HepG2 (cell line): ENCODE data around the gene LRRC10. TPM values are rescaled to one million over a fixed set of nuclear protein-coding genes. Genes with fewer than 3 reads are reported as not detected.

ENCODE experiments used
- ATAC-seq: fragments of 200-7000 bp; cut with Tn5 transposase; 3 replicates; pipeline ENCODE4 v1.9.1; 2020; ENCODE audit warnings: mild to moderate bottlenecking, moderate library complexity
- BruUV-seq: library from RNA; stranded (reverse); fragments of 400-500 nt; replicated peaks from 2 replicates; lab custom pipeline; 2021; lab: Mats Ljungman, UMichigan
- CTCF ChIA-PET: fragments of 300-600 bp; formaldehyde crosslinking; extraction: SDS; loops from one replicate; lab custom pipeline; 2021; ENCODE audit warnings: low total read pairs, inconsistent platforms, low intra/inter-chr PET ratio; lab: Yijun Ruan, JAX
- POLR2A ChIA-PET: fragments of 350-600 bp; sonication (Branson Sonifier 250); formaldehyde crosslinking; loops from one replicate; lab custom pipeline; 2020; ENCODE audit warnings: antibody characterized with exemption, inconsistent platforms; lab: Yijun Ruan, JAX
- DNase-seq: peaks from one replicate; pipeline ENCODE4 v3.0.0-alpha.2; 2015; ENCODE audit warnings: low spot score
- FAIRE-seq: peaks from 3 replicates; lab custom pipeline; 2011; peaks lifted over from hg19 to GRCh38; lab: Jason Lieb, UNC
- H2AFZ ChIP-seq: one replicate; pipeline ENCODE4 v1.6.1; 2011; ENCODE audit warnings: low read length, inconsistent platforms
- H3K27ac ChIP-seq: fragments of 300-600 bp; 3 replicates; pipeline ENCODE4 v1.8.0; 2011; ENCODE audit warnings: mixed run types, mild to moderate bottlenecking, mixed read lengths, low read length, inconsistent platforms; ENCODE audit not compliant: insufficient read depth; ENCODE audit errors: extremely low read length
- H3K27me3 ChIP-seq, 2 experiments: fragments of 200-600 bp in 1 of 2; 2 replicates in 1 of 2; 3 replicates in 1 of 2; pipeline versions ENCODE4 v1.6.0 to v1.8.0; 2011; ENCODE audit warnings: low read length in 2 of 2, mild to moderate bottlenecking in 2 of 2, moderate library complexity in 2 of 2, inconsistent platforms in 1 of 2; ENCODE audit not compliant: insufficient read depth in 2 of 2, control insufficient read depth in 1 of 2
- H3K36me3 ChIP-seq, 2 experiments: fragments of 200-600 bp in 1 of 2; replicated peaks in 1 of 2; 2 replicates in 1 of 2; 3 replicates in 1 of 2; pipeline versions ENCODE4 v1.5.1 to v1.8.0; 2011; ENCODE audit warnings: low read length in 2 of 2, inconsistent platforms in 1 of 2; ENCODE audit not compliant: insufficient read depth in 2 of 2, control insufficient read depth in 1 of 2
- H3K4me1 ChIP-seq: 2 replicates; pipeline ENCODE4 v1.5.1; 2012; ENCODE audit warnings: low read length, inconsistent platforms; ENCODE audit not compliant: insufficient read depth
- H3K4me2 ChIP-seq: 2 replicates; pipeline ENCODE4 v1.6.0; 2011; ENCODE audit warnings: low read depth, low read length, inconsistent platforms
- H3K4me3 ChIP-seq, 3 experiments: fragments of 200-600 bp in 1 of 3; sonication (generic), shearing (Covaris generic) in 1 of 3; replicated peaks in 1 of 3; 2 replicates each; pipeline ENCODE4 v1.5.1; 2011 to 2016; ENCODE audit warnings: low read length in 3 of 3, inconsistent platforms in 2 of 3, low read depth in 2 of 3, mild to moderate bottlenecking in 2 of 3, control low read depth in 1 of 3, mixed read lengths in 1 of 3; ENCODE audit not compliant: insufficient read depth in 1 of 3
- H3K79me2 ChIP-seq: one replicate; pipeline ENCODE4 v1.6.1; 2011; ENCODE audit warnings: low read length, inconsistent platforms; ENCODE audit not compliant: insufficient read depth
- H3K9ac ChIP-seq: 2 replicates; pipeline ENCODE4 v1.6.0; 2011; ENCODE audit warnings: mild to moderate bottlenecking, low read depth, low read length, inconsistent platforms; ENCODE audit not compliant: insufficient read depth
- H3K9me3 ChIP-seq: 2 replicates; pipeline ENCODE4 v1.5.1; 2012; ENCODE audit warnings: mild to moderate bottlenecking, low read length
- H4K20me1 ChIP-seq: 2 replicates; pipeline ENCODE4 v1.6.0; 2011; ENCODE audit warnings: inconsistent platforms, mild to moderate bottlenecking, low read length, moderate library complexity; ENCODE audit not compliant: insufficient read depth
- FIP1L1 ChIP-seq: fragments of 200-400 bp; formaldehyde crosslinking; IDR thresholded peaks from 2 replicates; pipeline ENCODE4 v1.6.1; 2018; ENCODE audit warnings: low read depth, mild to moderate bottlenecking, low read length, moderate library complexity, borderline replicate concordance; ENCODE audit not compliant: insufficient read depth
- GATAD1 ChIP-seq: IDR thresholded peaks from 2 replicates; pipeline ENCODE4 v1.6.1; 2016; ENCODE audit warnings: missing genetic modification reagents, missing compliant biosample characterization
- KDM2A ChIP-seq: sonication (generic); formaldehyde crosslinking; IDR thresholded peaks from 2 replicates; pipeline ENCODE4 v1.4.0; 2020; ENCODE audit warnings: low read depth, missing genetic modification reagents, borderline replicate concordance
- RFXAP ChIP-seq: sonication (generic); formaldehyde crosslinking; IDR thresholded peaks from 2 replicates; pipeline ENCODE4 v1.4.0; 2020; ENCODE audit warnings: missing genetic modification reagents, borderline replicate concordance
- RNF2 ChIP-seq: fragments of 450-650 bp; conservative IDR thresholded peaks from 2 replicates; pipeline ENCODE4 v1.6.1; 2016; ENCODE audit warnings: low read depth
- ZNF343 ChIP-seq: sonication (generic); formaldehyde crosslinking; IDR thresholded peaks from 2 replicates; pipeline ENCODE4 v1.4.0; 2020; ENCODE audit warnings: mild to moderate bottlenecking, missing genetic modification reagents
- WGBS: methylation state at CpG from one replicate; pipeline ENCODE4 v1.1.6; 2017; ENCODE audit warnings: low lambda C conversion rate; 5-methylcytosine and 5-hydroxymethylcytosine counted together
- in situ Hi-C: cut with HindIII; loops from 2 replicates; pipeline ENCODE4 v1.10.0; 2017; ENCODE audit warnings: low pct_unique_long_range_greater_than_20kb; ENCODE audit not compliant: extremely low pct_ligation_motif_present
- intact Hi-C: fragments of 100-400 bp; cut with micrococcal nuclease; formaldehyde crosslinking; loops from one replicate; pipeline ENCODE4 v1.10.0; 2022; ENCODE audit not compliant: unreplicated experiment
- polyA plus RNA-seq, 8 experiments: library from polyadenylated mRNA; depleted of rRNA in 3 of 8; stranded (reverse) in 7 of 8; unstranded in 1 of 8; fragments of >200 nt; fragmentation: Illumina TruSeq in 4 of 8; extraction: Trizol in 4 of 8; gene quantifications; 2 replicates each; pipeline versions ENCODE4 v1.2.1 to v1.2.3, GENCODE V29; 2011 to 2016; ENCODE audit warnings: low read depth in 4 of 8, missing spikeins in 1 of 8, mixed read lengths in 1 of 8; ENCODE audit not compliant: insufficient read depth in 1 of 8
- total RNA-seq, 5 experiments: library from RNA; depleted of rRNA; stranded (reverse); fragments of >200 nt; fragmentation: Illumina TruSeq; extraction: Trizol; gene quantifications; 2 replicates each; pipeline ENCODE4 v1.2.3, GENCODE V29; 2016; ENCODE audit warnings: low read depth in 1 of 5
- TF ChIP-seq, protein P1 (sequence below): sonication (generic); formaldehyde crosslinking; IDR thresholded peaks from 2 replicates; pipeline ENCODE4 v1.5.0; 2020; ENCODE audit warnings: mild to moderate bottlenecking, missing genetic modification reagents, borderline replicate concordance
- TF ChIP-seq, protein P2 (sequence below): sonication (generic); formaldehyde crosslinking; IDR thresholded peaks from 2 replicates; pipeline ENCODE4 v1.5.0; 2020; ENCODE audit warnings: mild to moderate bottlenecking, missing genetic modification reagents, borderline replicate concordance
- TF ChIP-seq, protein P3 (sequence below): sonication (generic); formaldehyde crosslinking; IDR thresholded peaks from 2 replicates; pipeline ENCODE4 v1.8.0; 2022; ENCODE audit warnings: mild to moderate bottlenecking, missing genetic modification reagents, moderate library complexity
- TF ChIP-seq, protein P4 (sequence below): sonication (generic); formaldehyde crosslinking; IDR thresholded peaks from 2 replicates; pipeline ENCODE4 v1.5.0; 2020; ENCODE audit warnings: missing genetic modification reagents

LRRC10 gene
- total and polyA plus RNA-seq, 2 of the 13 experiments (the other 11 are each of a cell fraction or from before 2014, with no cell fraction given) = not detected

DNA sequence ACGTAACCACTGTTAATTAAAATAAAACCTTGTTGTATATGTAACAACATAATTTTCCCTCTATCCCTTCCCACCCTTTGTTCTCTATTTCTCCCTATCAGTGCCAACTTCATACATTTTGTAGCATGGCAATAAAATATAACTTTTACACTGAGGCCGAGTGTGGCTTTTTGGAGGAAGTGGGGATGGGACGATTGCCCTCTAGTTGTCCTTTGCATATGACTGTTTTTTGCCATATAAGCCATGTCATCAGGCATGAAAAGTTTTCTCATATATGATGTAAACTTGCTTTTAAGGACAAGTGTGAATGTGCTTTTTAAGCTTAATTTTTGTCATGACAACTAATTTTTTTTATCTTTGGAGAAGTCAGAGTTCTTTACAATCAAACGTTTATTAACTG is 31.7 kb downstream of the LRRC10 start:
- Histone ChIP-seq H3K4me3 (no peak overlapping the region), H2AFZ (no peak overlapping the region), H4K20me1 (no peaks in the 10 kb centered on the region), H3K9ac (no peak overlapping the region), H3K4me1 (no peaks in the 10 kb centered on the region), H3K27me3 (no peaks in the 10 kb centered on the region), H3K79me2 (no peaks in the 10 kb centered on the region), H3K9me3 (no peaks in the 10 kb centered on the region), H3K27ac (no peak overlapping the region), H3K36me3 (peaks cover 5 to 14% of the 10 kb centered on the region in 2 experiments; a peak in 4 of 5 replicates)
- intact Hi-C loops = no loop called here
- no peak for FAIRE-seq
- POLR2A ChIA-PET = no interaction called here
- in situ Hi-C loops = loop anchor here (10.0 kb wide), 2 partner anchors 194 to 284 kb away; no protein-coding TSS in a partner anchor
- WGBS = 93% methylated on average over 4 of the region's 4 CpGs
- BruUV-seq = no TSS peak
- CTCF ChIA-PET = no interaction called here
- TF ChIP-seq GATAD1 (CRISPR knock-in tag) = no peak
- TF ChIP-seq, protein P1, sequence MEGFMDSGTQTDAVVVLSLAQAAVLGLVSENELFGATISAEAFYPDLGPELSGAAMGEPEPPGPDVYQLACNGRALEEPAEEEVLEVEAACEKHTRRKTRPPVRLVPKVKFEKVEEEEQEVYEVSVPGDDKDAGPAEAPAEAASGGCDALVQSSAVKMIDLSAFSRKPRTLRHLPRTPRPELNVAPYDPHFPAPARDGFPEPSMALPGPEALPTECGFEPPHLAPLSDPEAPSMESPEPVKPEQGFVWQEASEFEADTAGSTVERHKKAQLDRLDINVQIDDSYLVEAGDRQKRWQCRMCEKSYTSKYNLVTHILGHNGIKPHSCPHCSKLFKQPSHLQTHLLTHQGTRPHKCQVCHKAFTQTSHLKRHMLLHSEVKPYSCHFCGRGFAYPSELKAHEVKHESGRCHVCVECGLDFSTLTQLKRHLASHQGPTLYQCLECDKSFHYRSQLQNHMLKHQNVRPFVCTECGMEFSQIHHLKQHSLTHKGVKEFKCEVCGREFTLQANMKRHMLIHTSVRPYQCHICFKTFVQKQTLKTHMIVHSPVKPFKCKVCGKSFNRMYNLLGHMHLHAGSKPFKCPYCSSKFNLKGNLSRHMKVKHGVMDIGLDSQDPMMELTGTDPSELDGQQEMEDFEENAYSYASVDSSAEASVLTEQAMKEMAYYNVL (CRISPR knock-in tag) = no peak
- TF ChIP-seq, protein P2, sequence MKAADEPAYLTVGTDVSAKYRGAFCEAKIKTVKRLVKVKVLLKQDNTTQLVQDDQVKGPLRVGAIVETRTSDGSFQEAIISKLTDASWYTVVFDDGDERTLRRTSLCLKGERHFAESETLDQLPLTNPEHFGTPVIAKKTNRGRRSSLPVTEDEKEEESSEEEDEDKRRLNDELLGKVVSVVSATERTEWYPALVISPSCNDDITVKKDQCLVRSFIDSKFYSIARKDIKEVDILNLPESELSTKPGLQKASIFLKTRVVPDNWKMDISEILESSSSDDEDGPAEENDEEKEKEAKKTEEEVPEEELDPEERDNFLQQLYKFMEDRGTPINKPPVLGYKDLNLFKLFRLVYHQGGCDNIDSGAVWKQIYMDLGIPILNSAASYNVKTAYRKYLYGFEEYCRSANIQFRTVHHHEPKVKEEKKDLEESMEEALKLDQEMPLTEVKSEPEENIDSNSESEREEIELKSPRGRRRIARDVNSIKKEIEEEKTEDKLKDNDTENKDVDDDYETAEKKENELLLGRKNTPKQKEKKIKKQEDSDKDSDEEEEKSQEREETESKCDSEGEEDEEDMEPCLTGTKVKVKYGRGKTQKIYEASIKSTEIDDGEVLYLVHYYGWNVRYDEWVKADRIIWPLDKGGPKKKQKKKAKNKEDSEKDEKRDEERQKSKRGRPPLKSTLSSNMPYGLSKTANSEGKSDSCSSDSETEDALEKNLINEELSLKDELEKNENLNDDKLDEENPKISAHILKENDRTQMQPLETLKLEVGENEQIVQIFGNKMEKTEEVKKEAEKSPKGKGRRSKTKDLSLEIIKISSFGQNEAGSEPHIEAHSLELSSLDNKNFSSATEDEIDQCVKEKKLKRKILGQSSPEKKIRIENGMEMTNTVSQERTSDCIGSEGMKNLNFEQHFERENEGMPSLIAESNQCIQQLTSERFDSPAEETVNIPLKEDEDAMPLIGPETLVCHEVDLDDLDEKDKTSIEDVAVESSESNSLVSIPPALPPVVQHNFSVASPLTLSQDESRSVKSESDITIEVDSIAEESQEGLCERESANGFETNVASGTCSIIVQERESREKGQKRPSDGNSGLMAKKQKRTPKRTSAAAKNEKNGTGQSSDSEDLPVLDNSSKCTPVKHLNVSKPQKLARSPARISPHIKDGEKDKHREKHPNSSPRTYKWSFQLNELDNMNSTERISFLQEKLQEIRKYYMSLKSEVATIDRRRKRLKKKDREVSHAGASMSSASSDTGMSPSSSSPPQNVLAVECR = no peak
- no peak for TF ChIP-seq KDM2A (CRISPR knock-in tag)
- TF ChIP-seq ZNF343 (CRISPR knock-in tag) = no peak
- TF ChIP-seq RNF2 = no peak
- TF ChIP-seq FIP1L1 = no peak
- TF ChIP-seq, protein P3, sequence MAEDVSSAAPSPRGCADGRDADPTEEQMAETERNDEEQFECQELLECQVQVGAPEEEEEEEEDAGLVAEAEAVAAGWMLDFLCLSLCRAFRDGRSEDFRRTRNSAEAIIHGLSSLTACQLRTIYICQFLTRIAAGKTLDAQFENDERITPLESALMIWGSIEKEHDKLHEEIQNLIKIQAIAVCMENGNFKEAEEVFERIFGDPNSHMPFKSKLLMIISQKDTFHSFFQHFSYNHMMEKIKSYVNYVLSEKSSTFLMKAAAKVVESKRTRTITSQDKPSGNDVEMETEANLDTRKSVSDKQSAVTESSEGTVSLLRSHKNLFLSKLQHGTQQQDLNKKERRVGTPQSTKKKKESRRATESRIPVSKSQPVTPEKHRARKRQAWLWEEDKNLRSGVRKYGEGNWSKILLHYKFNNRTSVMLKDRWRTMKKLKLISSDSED = no peak
- no peak for TF ChIP-seq RFXAP (CRISPR knock-in tag)
- TF ChIP-seq, protein P4, sequence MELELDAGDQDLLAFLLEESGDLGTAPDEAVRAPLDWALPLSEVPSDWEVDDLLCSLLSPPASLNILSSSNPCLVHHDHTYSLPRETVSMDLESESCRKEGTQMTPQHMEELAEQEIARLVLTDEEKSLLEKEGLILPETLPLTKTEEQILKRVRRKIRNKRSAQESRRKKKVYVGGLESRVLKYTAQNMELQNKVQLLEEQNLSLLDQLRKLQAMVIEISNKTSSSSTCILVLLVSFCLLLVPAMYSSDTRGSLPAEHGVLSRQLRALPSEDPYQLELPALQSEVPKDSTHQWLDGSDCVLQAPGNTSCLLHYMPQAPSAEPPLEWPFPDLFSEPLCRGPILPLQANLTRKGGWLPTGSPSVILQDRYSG (CRISPR knock-in tag) = no peak
- TF ChIP-seq, all 625 proteins: peak for 0
- ATAC-seq (no peak), DNase-seq (no peak)
- no peak overlapping the region for H3K4me2 ChIP-seq
